AG04449 (cell line): ENCODE results near the gene BRME1.

Experiments used
- CTCF ChIA-PET: fragments of 350-600 bp; formaldehyde crosslinking; extraction: SDS; loops from one replicate; lab custom pipeline; 2021; ENCODE audit warnings: antibody characterized with exemption; lab: Yijun Ruan, JAX
- POLR2A ChIA-PET: fragments of 400-600, 350-600 bp; formaldehyde crosslinking; extraction: SDS; loops from one replicate; lab custom pipeline; 2020; ENCODE audit warnings: antibody characterized with exemption, inconsistent platforms; lab: Yijun Ruan, JAX
- DNase-seq: peaks from one replicate; pipeline ENCODE4 v3.0.0-alpha.2; 2010; ENCODE audit warnings: low read depth, low spot score
- H3K4me3 ChIP-seq: 2 replicates; pipeline ENCODE4 v1.5.1; 2011; ENCODE audit warnings: low read depth, mild to moderate bottlenecking, control low read depth, low read length
- CTCF ChIP-seq: IDR thresholded peaks from one replicate; pipeline ENCODE4 v1.5.1; 2011; ENCODE audit warnings: mild to moderate bottlenecking, moderate library complexity, low read length, control low read depth, inconsistent platforms; ENCODE audit not compliant: insufficient read depth; ENCODE audit errors: missing control alignments

Gene BRME1

GRCh38 chr19:13888281-13888680 is 17.6 kb downstream of the BRME1 start:
- CTCF ChIA-PET: interaction anchor here (1.2 to 13.2 kb wide), 2 partner anchors 9 to 190 kb away, joined by 3 to 184 read pairs; no protein-coding TSS in a partner anchor
- DNase-seq: no peak
- POLR2A ChIA-PET: no interaction called here
- no peak for TF ChIP-seq CTCF
- no peak overlapping the region for H3K4me3 ChIP-seq

GRCh38 chr19:13887517-13887916 is 18.4 kb downstream of the BRME1 start:
- ChIA-PET CTCF (interaction anchor here (1.0 to 13.2 kb wide), 7 partner anchors 8 to 195 kb away, joined by 3 to 184 read pairs (median 4); partner anchors contain the start of gene DCAF15), POLR2A (no interaction called here)
- no peak for DNase-seq
- no peak for TF ChIP-seq CTCF
- H3K4me3 ChIP-seq: no peak overlapping the region

GRCh38 chr19:13887018-13887436 is 18.9 kb downstream of the BRME1 start:
- H3K4me3 ChIP-seq: no peak overlapping the region
- DNase-seq: no peak
- ChIA-PET POLR2A (no interaction called here), CTCF (interaction anchor here (1.0 to 13.2 kb wide), 9 partner anchors 8 to 249 kb away, joined by 3 to 184 read pairs (median 4); partner anchors contain the start of genes ASF1B and DCAF15)
- TF ChIP-seq CTCF: no peak

- no peak overlapping the region for H3K4me3 ChIP-seq
- no peak for DNase-seq
- no peak for TF ChIP-seq CTCF
- CTCF ChIA-PET: interaction anchor here (0.7 to 13.2 kb wide), 8 partner anchors 7 to 251 kb away, joined by 3 to 184 read pairs (median 4); partner anchors contain the start of genes ASF1B and DCAF15
- POLR2A ChIA-PET: no interaction called here
These were observed 20.0 kb downstream of the BRME1 start for GRCh38 chr19:13885826-13886365.

GRCh38 chr19:13884726-13885591 is 21.0 kb downstream of the BRME1 start:
- no peak for TF ChIP-seq CTCF
- CTCF ChIA-PET: interaction anchor here (0.7 to 13.2 kb wide), 10 partner anchors 8 to 193 kb away, joined by 3 to 184 read pairs (median 6); partner anchors contain the start of genes CC2D1A and MISP3
- no peak for DNase-seq
- POLR2A ChIA-PET: interaction anchor here (0.6 kb wide), 1 partner anchor 54 kb away, joined by 3 read pairs; no protein-coding TSS in a partner anchor
- no peak overlapping the region for H3K4me3 ChIP-seq
